ENCODE measurements around the gene CTNND1.

DNA sequence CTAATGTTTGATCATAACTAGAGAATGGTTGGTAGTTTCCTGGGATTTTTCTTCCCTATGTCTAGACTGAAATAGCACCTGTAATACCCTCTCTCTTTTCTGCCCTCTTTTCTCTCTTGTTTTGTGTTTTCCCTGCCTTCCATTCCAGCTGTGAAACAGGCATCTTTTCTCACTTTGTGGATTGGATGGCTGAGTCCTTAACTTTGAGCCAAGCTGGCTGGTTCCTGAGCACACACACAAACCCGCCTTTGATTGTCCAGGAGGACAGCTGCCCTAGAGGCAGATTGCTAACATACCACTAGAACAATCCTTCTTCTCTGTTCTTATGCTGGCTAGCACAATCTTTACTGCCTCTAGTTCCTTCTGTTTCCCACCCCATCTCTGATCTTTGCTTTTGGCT lies 17.7 kb downstream of the CTNND1 start:
- TF ChIP-seq, protein P1, sequence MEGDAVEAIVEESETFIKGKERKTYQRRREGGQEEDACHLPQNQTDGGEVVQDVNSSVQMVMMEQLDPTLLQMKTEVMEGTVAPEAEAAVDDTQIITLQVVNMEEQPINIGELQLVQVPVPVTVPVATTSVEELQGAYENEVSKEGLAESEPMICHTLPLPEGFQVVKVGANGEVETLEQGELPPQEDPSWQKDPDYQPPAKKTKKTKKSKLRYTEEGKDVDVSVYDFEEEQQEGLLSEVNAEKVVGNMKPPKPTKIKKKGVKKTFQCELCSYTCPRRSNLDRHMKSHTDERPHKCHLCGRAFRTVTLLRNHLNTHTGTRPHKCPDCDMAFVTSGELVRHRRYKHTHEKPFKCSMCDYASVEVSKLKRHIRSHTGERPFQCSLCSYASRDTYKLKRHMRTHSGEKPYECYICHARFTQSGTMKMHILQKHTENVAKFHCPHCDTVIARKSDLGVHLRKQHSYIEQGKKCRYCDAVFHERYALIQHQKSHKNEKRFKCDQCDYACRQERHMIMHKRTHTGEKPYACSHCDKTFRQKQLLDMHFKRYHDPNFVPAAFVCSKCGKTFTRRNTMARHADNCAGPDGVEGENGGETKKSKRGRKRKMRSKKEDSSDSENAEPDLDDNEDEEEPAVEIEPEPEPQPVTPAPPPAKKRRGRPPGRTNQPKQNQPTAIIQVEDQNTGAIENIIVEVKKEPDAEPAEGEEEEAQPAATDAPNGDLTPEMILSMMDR (IDR thresholded peaks at IDR 0.05) = no peak
- TF ChIP-seq POLR2A (IDR thresholded peaks at IDR 0.05) (no peak), EP300 (IDR thresholded peaks at IDR 0.05) (no peak), POLR2AphosphoS5 (IDR thresholded peaks at IDR 0.05) (peak in 2 of 4 donors; percentile 27 to 29)

Data from sigmoid colon (tissue), 4 donors.